BE2C (cell line): ENCODE results near the gene GPT2.

ENCODE experiments used
- DNase-seq: peaks from one replicate; pipeline ENCODE4 v3.0.0-alpha.2; 2020
- H3K27me3 ChIP-seq: fragments of 250-450 bp; sonication (Bioruptor Pico); 2 replicates; pipeline ENCODE4 v1.5.1; 2020; ENCODE audit warnings: mild to moderate bottlenecking
- H3K36me3 ChIP-seq: fragments of 250-450 bp; sonication (Bioruptor Pico); 2 replicates; pipeline ENCODE4 v1.5.1; 2020; ENCODE audit warnings: mild to moderate bottlenecking
- H3K4me1 ChIP-seq: fragments of 250-450 bp; sonication (Bioruptor Pico); 2 replicates; pipeline ENCODE4 v1.5.1; 2020
- H3K4me3 ChIP-seq: 2 replicates; pipeline ENCODE4 v1.5.1; 2011; ENCODE audit warnings: low read depth, low read length
- H3K9me3 ChIP-seq: fragments of 250-450 bp; sonication (Bioruptor Pico); 2 replicates; pipeline ENCODE4 v1.5.1; 2020
- CTCF ChIP-seq: IDR thresholded peaks from 2 replicates; pipeline ENCODE4 v1.5.1; 2012; ENCODE audit warnings: mild to moderate bottlenecking, low read depth, low read length

GPT2 gene

GRCh38 chr16:46894036-46894672 lies 10.0 kb downstream of the GPT2 start:
- H3K9me3 ChIP-seq = no peaks in the 10 kb centered on the region
- TF ChIP-seq CTCF = no peak
- peaks cover 3% of the 10 kb centered on the region for H3K36me3 ChIP-seq
- no peaks in the 10 kb centered on the region for H3K4me1 ChIP-seq
- H3K27me3 ChIP-seq = no peaks in the 10 kb centered on the region
- no peak overlapping the region for H3K4me3 ChIP-seq
- no peak for DNase-seq

GRCh38 chr16:46895399-46896313 lies 11.5 kb downstream of the GPT2 start:
- Histone ChIP-seq H3K4me3 (no peak overlapping the region), H3K27me3 (no peaks in the 10 kb centered on the region), H3K36me3 (peaks cover 3% of the 10 kb centered on the region; the same call in 1 of the 2 replicates), H3K9me3 (no peaks in the 10 kb centered on the region), H3K4me1 (no peaks in the 10 kb centered on the region)
- no peak for DNase-seq
- TF ChIP-seq CTCF = no peak

GRCh38 chr16:46896314-46896968 lies 12.3 kb downstream of the GPT2 start:
- H3K27me3 ChIP-seq = no peaks in the 10 kb centered on the region
- H3K36me3 ChIP-seq = peaks cover 3% of the 10 kb centered on the region; the same call in 1 of the 2 replicates
- H3K4me3 ChIP-seq = no peak overlapping the region
- no peaks in the 10 kb centered on the region for H3K9me3 ChIP-seq
- DNase-seq = no peak
- no peaks in the 10 kb centered on the region for H3K4me1 ChIP-seq
- TF ChIP-seq CTCF = no peak

- Histone ChIP-seq H3K9me3 (no peaks in the 10 kb centered on the region), H3K27me3 (no peaks in the 10 kb centered on the region), H3K4me1 (no peaks in the 10 kb centered on the region), H3K36me3 (peaks cover 8% of the 10 kb centered on the region; the same call in 1 of the 2 replicates), H3K4me3 (no peak overlapping the region)
- TF ChIP-seq CTCF = no peak
- DNase-seq = no peak
Measured at GRCh38 chr16:46897471-46897870, 13.3 kb downstream of the GPT2 start.

GRCh38 chr16:46898006-46898405 lies 13.8 kb downstream of the GPT2 start:
- Histone ChIP-seq H3K4me3 (no peak overlapping the region), H3K36me3 (peaks cover 8% of the 10 kb centered on the region; the same call in 1 of the 2 replicates), H3K4me1 (no peaks in the 10 kb centered on the region), H3K9me3 (no peaks in the 10 kb centered on the region), H3K27me3 (no peaks in the 10 kb centered on the region)
- TF ChIP-seq CTCF = no peak
- DNase-seq = no peak
